NCI-H2029 (cell line): Measurements from ENCODE around the gene VSTM5.

Source experiments
- DNase-seq: peaks from one replicate; lab custom pipeline; 2025; lab: John Stamatoyannopoulos, UW

The VSTM5 gene

GRCh38 chr11:93842461-93842860, 8.0 kb downstream of the VSTM5 start:
- no peak for DNase-seq

GRCh38 chr11:93842034-93842433, 8.4 kb downstream of the VSTM5 start:
- DNase-seq: no peak

- DNase-seq: no peak
Measured at GRCh38 chr11:93841446-93841845, 9.0 kb downstream of the VSTM5 start.

GRCh38 chr11:93840981-93841380, 9.4 kb downstream of the VSTM5 start:
- no peak for DNase-seq

GRCh38 chr11:93840180-93840579, 10.2 kb downstream of the VSTM5 start:
- DNase-seq: no peak

GRCh38 chr11:93838967-93839366, 11.5 kb downstream of the VSTM5 start:
- DNase-seq: no peak

- DNase-seq: no peak
Measured at GRCh38 chr11:93832780-93833179, 17.6 kb downstream of the VSTM5 start.

- DNase-seq: no peak
Measured at GRCh38 chr11:93831343-93832127, 18.9 kb downstream of the VSTM5 start.

GRCh38 chr11:93829598-93829997, 20.8 kb downstream of the VSTM5 start:
- no peak for DNase-seq

GRCh38 chr11:93827363-93827762, 23.1 kb downstream of the VSTM5 start:
- no peak for DNase-seq

- DNase-seq: no peak
Measured at GRCh38 chr11:93823210-93823609, 27.2 kb downstream of the VSTM5 start.

GRCh38 chr11:93822359-93822758, 28.1 kb downstream of the VSTM5 start:
- DNase-seq: no peak

- DNase-seq: no peak
Measured at GRCh38 chr11:93821617-93822016, 28.8 kb downstream of the VSTM5 start.

- DNase-seq: no peak
Measured at GRCh38 chr11:93820847-93821246, 29.6 kb downstream of the VSTM5 start.

GRCh38 chr11:93819966-93820695, 30.3 kb downstream of the VSTM5 start:
- no peak for DNase-seq

- no peak for DNase-seq
Measured at GRCh38 chr11:93817426-93818348, 32.7 kb downstream of the VSTM5 start.

- no peak for DNase-seq
Measured at GRCh38 chr11:93814966-93815633, 35.3 kb downstream of the VSTM5 start.

- no peak for DNase-seq
Measured at GRCh38 chr11:93813974-93814373, 36.4 kb downstream of the VSTM5 start.

GRCh38 chr11:93807980-93808379, 42.4 kb downstream of the VSTM5 start:
- no peak for DNase-seq

GRCh38 chr11:93804879-93805278, 45.5 kb downstream of the VSTM5 start:
- DNase-seq: no peak

GRCh38 chr11:93801366-93801765, 49.1 kb downstream of the VSTM5 start:
- DNase-seq: no peak
